A673 (cell line): ENCODE results near the gene OR10AG1.

Experiments
- CTCF ChIP-seq: fragments of 300-800, 200-600 bp; sonication (generic); conservative IDR thresholded peaks from 2 replicates; pipeline ENCODE4 v1.5.1; 2017; ENCODE audit warnings: low read depth, mild to moderate bottlenecking, antibody characterized with exemption, low read length, moderate library complexity, mixed read lengths
- EZH2 ChIP-seq: fragments of 200-600 bp; sonication (generic); IDR thresholded peaks from 2 replicates; pipeline ENCODE4 v1.6.1; 2017; ENCODE audit warnings: borderline replicate concordance, low read depth, mild to moderate bottlenecking, mixed read lengths, antibody characterized with exemption, low read length; ENCODE audit not compliant: poor library complexity, severe bottlenecking

GRCh38 chr11:55994525-55994924 lies 24.8 kb upstream of the OR10AG1 start, which contains the start of gene OR5F1:
- TF ChIP-seq EZH2, result no peak
- TF ChIP-seq CTCF, result no peak
